Measurements from ENCODE around the gene EEF2K. TPM values are rescaled to one million over a fixed set of nuclear protein-coding genes. Genes with fewer than 3 reads are reported as not detected.

The EEF2K gene
- total RNA-seq, 1 experiment from 2014 or later = 17.5 TPM

DNA sequence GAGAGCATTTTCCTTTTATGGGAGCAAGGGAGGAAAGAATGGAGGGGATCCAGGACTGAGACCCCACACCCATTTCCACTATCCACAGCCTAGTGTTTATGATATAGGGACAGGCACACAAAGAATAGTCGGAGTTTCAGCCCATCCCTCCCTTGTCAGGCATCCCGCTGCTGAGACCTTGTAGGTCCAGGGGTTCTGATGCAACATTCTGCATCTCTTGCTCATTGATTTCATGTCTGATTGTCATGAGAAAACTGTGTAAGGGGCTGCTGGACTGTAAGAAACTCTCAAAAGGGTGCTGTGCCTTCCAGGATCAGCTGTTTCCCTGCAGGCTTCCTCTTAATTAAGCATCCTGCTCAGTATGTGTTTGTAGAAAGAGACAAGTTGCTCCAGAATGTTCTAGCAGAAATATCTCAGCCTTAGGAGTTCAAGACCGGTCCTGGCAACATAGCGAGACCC lies 85.8 kb downstream of the EEF2K start:
- Histone ChIP-seq H3K4me1 (no peaks in the 10 kb centered on the region), H3K4me3 (ENCODE audit: low read depth, low read length) (no peak overlapping the region), H3K36me3 (ENCODE audit: control insufficient read depth, insufficient read depth, low read length) (no peaks in the 10 kb centered on the region), H3K9me3 (no peaks in the 10 kb centered on the region), H3K27me3 (replicated peaks; ENCODE audit: control insufficient read depth, insufficient read depth, low read length) (no peaks in the 10 kb centered on the region)
- H3K27me3 Mint-ChIP-seq (ENCODE audit: insufficient read depth, unreplicated experiment) = no peaks in the 10 kb centered on the region
- no TSS peak for BruUV-seq (replicated peaks)
- H3K9me3 Mint-ChIP-seq (ENCODE audit: unreplicated experiment) = no peaks in the 10 kb centered on the region
- ChIA-PET CTCF (no interaction called here), POLR2A (no interaction called here)
- peak in 1 of 2 experiments; percentile 29 for DNase-seq
- H3K27ac Mint-ChIP-seq (ENCODE audit: unreplicated experiment) = peak overlapping the region; percentile 50
- TF ChIP-seq, protein P1, sequence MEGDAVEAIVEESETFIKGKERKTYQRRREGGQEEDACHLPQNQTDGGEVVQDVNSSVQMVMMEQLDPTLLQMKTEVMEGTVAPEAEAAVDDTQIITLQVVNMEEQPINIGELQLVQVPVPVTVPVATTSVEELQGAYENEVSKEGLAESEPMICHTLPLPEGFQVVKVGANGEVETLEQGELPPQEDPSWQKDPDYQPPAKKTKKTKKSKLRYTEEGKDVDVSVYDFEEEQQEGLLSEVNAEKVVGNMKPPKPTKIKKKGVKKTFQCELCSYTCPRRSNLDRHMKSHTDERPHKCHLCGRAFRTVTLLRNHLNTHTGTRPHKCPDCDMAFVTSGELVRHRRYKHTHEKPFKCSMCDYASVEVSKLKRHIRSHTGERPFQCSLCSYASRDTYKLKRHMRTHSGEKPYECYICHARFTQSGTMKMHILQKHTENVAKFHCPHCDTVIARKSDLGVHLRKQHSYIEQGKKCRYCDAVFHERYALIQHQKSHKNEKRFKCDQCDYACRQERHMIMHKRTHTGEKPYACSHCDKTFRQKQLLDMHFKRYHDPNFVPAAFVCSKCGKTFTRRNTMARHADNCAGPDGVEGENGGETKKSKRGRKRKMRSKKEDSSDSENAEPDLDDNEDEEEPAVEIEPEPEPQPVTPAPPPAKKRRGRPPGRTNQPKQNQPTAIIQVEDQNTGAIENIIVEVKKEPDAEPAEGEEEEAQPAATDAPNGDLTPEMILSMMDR (IDR thresholded peaks at IDR 0.05; ENCODE audit: insufficient read depth in 1 of 2, low read depth in 1 of 2, low read length in 1 of 2, severe bottlenecking in 1 of 2, unreplicated experiment in 1 of 2) = no peak
- peaks cover 3% of the 10 kb centered on the region for H3K36me3 Mint-ChIP-seq (ENCODE audit: insufficient read depth, unreplicated experiment)
- no peak overlapping the region for H3K4me3 Mint-ChIP-seq (ENCODE audit: unreplicated experiment)
- intact Hi-C loops (cut with micrococcal nuclease; ENCODE audit: unreplicated experiment) = no loop called here
- H3K4me1 Mint-ChIP-seq (ENCODE audit: low read depth, unreplicated experiment) = no peaks in the 10 kb centered on the region

DNA sequence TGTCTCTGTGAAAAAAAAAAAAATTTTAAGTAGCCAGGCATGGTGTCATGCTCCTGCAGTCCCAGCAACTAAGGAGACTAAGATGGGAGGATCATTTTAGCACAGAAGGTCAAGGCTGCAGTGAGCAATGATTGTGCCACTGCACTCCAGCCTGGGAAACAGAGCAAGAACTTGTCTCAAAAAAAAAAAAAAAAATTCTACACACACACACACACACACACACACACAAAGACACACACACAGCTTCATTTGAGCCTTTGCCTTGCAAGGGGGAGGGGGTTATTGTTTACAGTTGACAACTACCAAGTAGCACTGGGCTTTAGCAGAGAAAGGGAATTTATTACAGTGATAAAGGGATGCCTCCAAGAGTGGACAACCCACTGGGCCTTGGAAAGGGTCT lies 86.2 kb downstream of the EEF2K start:
- Histone ChIP-seq H3K27me3 (replicated peaks; ENCODE audit: control insufficient read depth, insufficient read depth, low read length) (no peaks in the 10 kb centered on the region), H3K4me1 (no peaks in the 10 kb centered on the region), H3K4me3 (ENCODE audit: low read depth, low read length) (no peak overlapping the region), H3K9me3 (no peaks in the 10 kb centered on the region), H3K36me3 (ENCODE audit: control insufficient read depth, insufficient read depth, low read length) (no peaks in the 10 kb centered on the region)
- Mint-ChIP-seq H3K4me1 (ENCODE audit: low read depth, unreplicated experiment) (no peaks in the 10 kb centered on the region), H3K27me3 (ENCODE audit: insufficient read depth, unreplicated experiment) (no peaks in the 10 kb centered on the region), H3K4me3 (ENCODE audit: unreplicated experiment) (no peak overlapping the region), H3K27ac (ENCODE audit: unreplicated experiment) (peak overlapping the region; percentile 50), H3K36me3 (ENCODE audit: insufficient read depth, unreplicated experiment) (peaks cover 7% of the 10 kb centered on the region), H3K9me3 (ENCODE audit: unreplicated experiment) (no peaks in the 10 kb centered on the region)
- intact Hi-C loops (cut with micrococcal nuclease; ENCODE audit: unreplicated experiment) = no loop called here
- ChIA-PET CTCF (no interaction called here), POLR2A (no interaction called here)
- TF ChIP-seq, protein P1 (IDR thresholded peaks at IDR 0.05; ENCODE audit: insufficient read depth in 1 of 2, low read depth in 1 of 2, low read length in 1 of 2, severe bottlenecking in 1 of 2, unreplicated experiment in 1 of 2) = no peak
- DNase-seq = no peak
- no TSS peak for BruUV-seq (replicated peaks)

DNA sequence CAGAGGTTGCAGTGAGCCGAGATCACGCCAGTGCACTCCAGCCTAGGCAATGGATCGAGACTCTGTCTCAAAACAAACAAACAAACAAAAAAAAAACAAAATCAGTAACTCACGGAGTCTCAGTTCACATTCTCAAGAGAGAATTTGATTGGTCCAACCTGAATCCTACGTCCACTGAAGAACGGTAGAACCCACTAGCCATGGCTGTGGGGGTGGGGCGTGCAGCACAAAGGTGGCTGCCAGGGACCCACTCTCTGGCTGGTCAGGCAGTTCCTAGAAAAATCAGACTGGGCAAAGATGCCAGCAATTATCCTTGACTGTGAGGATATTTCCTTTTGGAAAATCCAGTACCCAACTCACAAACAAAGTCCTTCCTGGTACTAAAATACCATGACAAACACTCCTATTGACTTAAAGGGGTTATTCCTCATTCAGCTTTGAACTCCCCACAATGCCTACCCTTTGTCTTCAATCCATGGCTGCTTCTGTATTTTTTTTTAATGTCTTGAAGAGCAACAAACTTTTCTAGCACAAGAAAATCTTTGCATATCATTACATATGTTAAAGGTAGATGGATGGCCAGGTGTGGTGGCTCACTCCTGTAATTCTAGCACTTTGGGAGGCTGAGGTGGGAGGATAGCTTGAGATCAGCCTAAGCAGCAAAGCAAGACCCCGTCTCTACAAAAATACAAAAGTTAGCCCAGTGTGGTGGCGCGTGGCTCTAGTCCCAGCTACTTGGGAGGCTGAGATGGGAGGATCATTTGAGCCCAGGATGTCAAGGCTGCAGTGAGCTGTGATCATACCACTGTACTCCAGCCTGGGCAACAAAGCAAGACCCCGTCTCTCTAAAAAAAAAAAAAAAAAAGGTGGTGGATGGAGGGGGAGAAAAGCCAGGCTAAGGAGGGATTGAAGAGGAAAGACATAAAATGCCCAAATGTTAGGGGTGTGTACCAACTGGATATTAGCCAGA lies 87.3 kb downstream of the EEF2K start:
- Histone ChIP-seq H3K9me3 (no peaks in the 10 kb centered on the region), H3K27me3 (replicated peaks; ENCODE audit: control insufficient read depth, insufficient read depth, low read length) (no peaks in the 10 kb centered on the region), H3K4me3 (ENCODE audit: low read depth, low read length) (no peak overlapping the region), H3K4me1 (peaks cover under 1% of the 10 kb centered on the region; the same call in 1 of the 2 replicates), H3K36me3 (ENCODE audit: control insufficient read depth, insufficient read depth, low read length) (no peaks in the 10 kb centered on the region)
- Mint-ChIP-seq H3K9me3 (ENCODE audit: unreplicated experiment) (no peaks in the 10 kb centered on the region), H3K4me1 (ENCODE audit: low read depth, unreplicated experiment) (no peaks in the 10 kb centered on the region), H3K36me3 (ENCODE audit: insufficient read depth, unreplicated experiment) (peaks cover 18% of the 10 kb centered on the region), H3K27ac (ENCODE audit: unreplicated experiment) (no peak overlapping the region), H3K27me3 (ENCODE audit: insufficient read depth, unreplicated experiment) (no peaks in the 10 kb centered on the region), H3K4me3 (ENCODE audit: unreplicated experiment) (no peak overlapping the region)
- TF ChIP-seq, protein P1 (IDR thresholded peaks at IDR 0.05; ENCODE audit: insufficient read depth in 1 of 2, low read depth in 1 of 2, low read length in 1 of 2, severe bottlenecking in 1 of 2, unreplicated experiment in 1 of 2) = no peak
- intact Hi-C loops (cut with micrococcal nuclease; ENCODE audit: unreplicated experiment) = no loop called here
- ChIA-PET POLR2A (no interaction called here), CTCF (interaction anchor here (0.7 kb wide), 1 partner anchor 277 kb away, joined by 4 read pairs; no protein-coding TSS in a partner anchor)
- no peak for DNase-seq
- BruUV-seq (replicated peaks) = no TSS peak

Data from Caco-2 (cell line).